Stomach (tissue), 9 donors: ENCODE measurements around the gene KSR2. TPM values are rescaled to one million over a fixed set of nuclear protein-coding genes. Genes with fewer than 3 reads are reported as not detected.

Experiments used
- DNase-seq, 2 donors: peaks; one replicate each; pipeline versions ENCODE4 v3.0.0 to v3.0.0-alpha.2; 2013 to 2019
- H3K27ac ChIP-seq, 5 donors: fragments of 200-600 bp in 4 of 5; sonication (generic) in 4 of 5; one replicate each; pipeline ENCODE4 v1.5.1; 2013 to 2019; ENCODE audit warnings: mild to moderate bottlenecking in 1 of 5, moderate library complexity in 1 of 5
- H3K27me3 ChIP-seq, 3 donors: fragments of 200-600 bp; sonication (generic); one replicate each; pipeline ENCODE4 v1.5.1; 2017 to 2019; ENCODE audit warnings: mixed run types in 1 of 3
- H3K36me3 ChIP-seq, 4 donors: fragments of 200-600 bp; sonication (generic); 1 replicate in 3 of 4; 2 replicates in 1 of 4; pipeline ENCODE4 v1.5.1; 2016 to 2019
- H3K4me1 ChIP-seq, 4 donors: fragments of 200-600 bp; sonication (generic); one replicate each; pipeline ENCODE4 v1.5.1; 2016 to 2019
- H3K4me3 ChIP-seq, 4 donors: fragments of 200-600 bp; sonication (generic) in 3 of 4; one replicate each; pipeline ENCODE4 v1.5.1; 2016 to 2019; ENCODE audit warnings: mild to moderate bottlenecking in 1 of 4
- H3K9me3 ChIP-seq, 4 donors: fragments of 200-600 bp; sonication (generic); one replicate each; pipeline ENCODE4 v1.5.1; 2016 to 2019
- CTCF ChIP-seq, 7 experiments: fragments of 450-650 bp in 4 of 7; fragments of 200-600 bp in 3 of 7; sonication (generic) in 3 of 7; IDR thresholded peaks; one replicate each; pipeline ENCODE4 v1.5.1; 2016 to 2019; ENCODE audit warnings: antibody characterized with exemption in 7 of 7, control low read depth in 2 of 7, mild to moderate bottlenecking in 1 of 7
- EP300 ChIP-seq: sonication (generic); formaldehyde crosslinking; IDR thresholded peaks from one replicate; pipeline ENCODE4 v1.6.1; 2017; ENCODE audit warnings: antibody characterized with exemption
- POLR2A ChIP-seq, 4 donors: fragments of 450-650 bp; IDR thresholded peaks; one replicate each; pipeline ENCODE4 v1.6.1; 2016; ENCODE audit warnings: antibody characterized with exemption in 4 of 4, control low read depth in 2 of 4, mild to moderate bottlenecking in 1 of 4, moderate library complexity in 1 of 4
- POLR2AphosphoS5 ChIP-seq, 3 donors: sonication (generic); formaldehyde crosslinking; IDR thresholded peaks; one replicate each; pipeline ENCODE4 v1.6.1; 2016; ENCODE audit warnings: antibody characterized with exemption in 3 of 3
- WGBS, 5 donors: extraction: QIAGEN DNeasy Blood & Tissue Kit in 3 of 5; methylation state at CpG; one replicate each; pipeline versions ENCODE4 v1.1.5 to v1.1.7; 2013 to 2018; 5-methylcytosine and 5-hydroxymethylcytosine counted together
- intact Hi-C: fragments of 100-400 bp; cut with DNase I; formaldehyde crosslinking; loops from one replicate; pipeline ENCODE4 v1.15.1; 2023; ENCODE audit warnings: low total_unique reads
- polyA plus RNA-seq, 3 donors: library from polyadenylated mRNA; stranded (reverse); fragments of 200-250 nt; gene quantifications; one replicate each; pipeline ENCODE4 v1.2.3, GENCODE V29; 2013
- total RNA-seq, 5 donors: library from RNA; depleted of rRNA; stranded (reverse); fragments of >200 nt; gene quantifications; one replicate each; pipeline versions ENCODE4 v1.1.0 to v1.2.3, GENCODE V29; 2014 to 2016
- donor health status: healthy with polysubstance abuse.
- donor health status: Bipolar disorder and iron deficiency.
- donor health status: healthy.

KSR2 gene
- total and polyA plus RNA-seq, 8 donors = 0.03 to 1.4 (median 0.26) TPM; not detected in 2

- Histone ChIP-seq H3K36me3 (no peaks in the 10 kb centered on the region), H3K4me1 (no peaks in the 10 kb centered on the region), H3K4me3 (no peak overlapping the region), H3K9me3 (no peaks in the 10 kb centered on the region), H3K27me3 (no peaks in the 10 kb centered on the region), H3K27ac (no peak overlapping the region)
- intact Hi-C loops = no loop called here
- no peak for TF ChIP-seq POLR2AphosphoS5 (IDR thresholded peaks at IDR 0.05)
- no peak for TF ChIP-seq CTCF (IDR thresholded peaks at IDR 0.05)
- TF ChIP-seq EP300 = no peak
- TF ChIP-seq POLR2A (IDR thresholded peaks at IDR 0.05) = no peak
- DNase-seq = no peak
These were observed 289.0 kb downstream of the KSR2 start for GRCh38 chr12:117679776-117680175.

GRCh38 chr12:117674763-117675162 is 294.0 kb downstream of the KSR2 start:
- H3K4me1 ChIP-seq = no peaks in the 10 kb centered on the region
- H3K27me3 ChIP-seq = no peaks in the 10 kb centered on the region
- H3K36me3 ChIP-seq = no peaks in the 10 kb centered on the region
- no peak for DNase-seq
- no peak overlapping the region for H3K4me3 ChIP-seq
- H3K27ac ChIP-seq = no peak overlapping the region
- WGBS, 5 donors = 73 to 88% (median 86%) methylated on average over 1 of the region's 1 CpG
- no peak for TF ChIP-seq POLR2A (IDR thresholded peaks at IDR 0.05)
- no peak for TF ChIP-seq CTCF (IDR thresholded peaks at IDR 0.05)
- TF ChIP-seq POLR2AphosphoS5 (IDR thresholded peaks at IDR 0.05) = no peak
- no peak for TF ChIP-seq EP300
- intact Hi-C loops = no loop called here
- H3K9me3 ChIP-seq = no peaks in the 10 kb centered on the region

- Histone ChIP-seq H3K4me1 (no peaks in the 10 kb centered on the region), H3K4me3 (no peak overlapping the region), H3K9me3 (no peaks in the 10 kb centered on the region), H3K36me3 (no peaks in the 10 kb centered on the region), H3K27ac (no peak overlapping the region), H3K27me3 (no peaks in the 10 kb centered on the region)
- TF ChIP-seq POLR2AphosphoS5 (IDR thresholded peaks at IDR 0.05) = no peak
- no peak for TF ChIP-seq CTCF (IDR thresholded peaks at IDR 0.05)
- no peak for TF ChIP-seq POLR2A (IDR thresholded peaks at IDR 0.05)
- no peak for TF ChIP-seq EP300
- intact Hi-C loops = no loop called here
- WGBS, 5 donors = 83 to 94% (median 89%) methylated on average over 3 of the region's 3 CpGs
- DNase-seq = no peak
These were observed 294.5 kb downstream of the KSR2 start for GRCh38 chr12:117674313-117674712.

DNA sequence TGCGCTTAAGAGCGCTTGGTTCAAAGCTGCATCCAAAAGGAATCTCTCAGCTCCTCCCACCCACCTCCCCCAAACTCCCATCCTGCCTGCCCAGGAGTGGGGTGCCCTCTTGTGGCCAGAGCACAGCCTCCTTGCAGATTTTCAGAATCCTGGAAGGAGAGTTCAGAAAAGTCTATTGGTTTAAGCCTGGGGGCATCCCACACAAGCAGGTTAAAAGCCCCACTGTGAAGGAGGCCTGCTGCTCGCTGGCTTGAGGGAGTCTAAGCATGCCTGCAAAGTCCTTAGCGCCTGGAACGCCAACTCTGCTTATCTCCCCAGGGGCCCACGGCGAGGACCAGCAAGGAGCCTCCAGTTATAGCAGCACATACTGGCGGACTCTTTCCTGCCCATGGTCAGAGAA is 297.1 kb downstream of the KSR2 start:
- intact Hi-C loops = no loop called here
- TF ChIP-seq POLR2A (IDR thresholded peaks at IDR 0.05) = no peak
- TF ChIP-seq CTCF (IDR thresholded peaks at IDR 0.05) = peak in 3 of 7 experiments; percentile 9 to 18 (median 16)
- peak in 1 of 2 donors; percentile 37 for DNase-seq
- H3K4me3 ChIP-seq = no peak overlapping the region
- H3K27me3 ChIP-seq = peaks cover 0 to 16% (median 0%) of the 10 kb centered on the region in 3 donors
- H3K36me3 ChIP-seq = no peaks in the 10 kb centered on the region
- no peaks in the 10 kb centered on the region for H3K9me3 ChIP-seq
- WGBS, 5 donors = 30 to 43% (median 34%) methylated on average over 4 to 8 of the region's 8 CpGs
- no peak overlapping the region for H3K27ac ChIP-seq
- H3K4me1 ChIP-seq = no peaks in the 10 kb centered on the region
